Measurements from ENCODE around the gene FRRS1L.
A peak's percentile ranks its signal among the peaks of the same experiment; 100 is the strongest.

Gene FRRS1L

DNA sequence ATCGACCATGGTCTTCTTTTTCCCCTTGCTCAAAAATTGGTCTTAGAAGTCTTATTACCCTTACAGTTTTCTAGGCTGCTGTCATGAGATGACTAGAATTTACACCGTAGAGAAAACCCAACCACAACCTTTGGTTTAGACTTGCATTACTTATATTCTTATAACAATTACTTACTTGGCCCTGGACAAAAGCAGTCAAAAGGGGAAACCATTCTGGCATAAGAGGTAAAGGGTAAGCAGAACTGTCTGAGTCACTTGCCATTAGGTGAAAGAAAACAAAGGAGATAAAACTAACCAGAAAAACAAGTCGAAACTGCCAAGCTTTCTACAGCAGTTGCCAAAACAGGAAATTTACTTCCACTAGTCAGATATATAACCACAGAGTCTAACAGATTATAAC lies 65.2 kb downstream of the FRRS1L start:
- DNase-seq (ENCODE audit: low read depth in 2 of 2) = no peak

DNA sequence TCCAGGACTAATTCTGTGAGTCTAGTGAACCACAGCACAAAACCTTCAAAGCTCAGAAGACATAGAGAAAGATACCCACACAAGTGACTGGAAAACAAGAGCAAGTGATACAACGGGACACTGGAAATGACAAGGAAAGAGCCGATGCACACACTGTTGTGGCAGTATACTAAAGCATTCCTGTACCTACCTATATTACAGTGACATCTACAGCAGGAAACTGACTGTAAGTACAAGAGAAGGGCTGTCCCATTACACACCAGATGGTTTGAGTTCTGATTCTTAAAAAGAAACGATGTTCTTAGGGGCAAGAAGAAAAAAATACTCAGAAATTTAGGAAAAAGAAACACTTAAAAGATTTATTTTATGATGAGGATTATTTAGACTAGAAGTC lies 65.8 kb downstream of the FRRS1L start:
- DNase-seq (ENCODE audit: low read depth in 2 of 2) = no peak

DNA sequence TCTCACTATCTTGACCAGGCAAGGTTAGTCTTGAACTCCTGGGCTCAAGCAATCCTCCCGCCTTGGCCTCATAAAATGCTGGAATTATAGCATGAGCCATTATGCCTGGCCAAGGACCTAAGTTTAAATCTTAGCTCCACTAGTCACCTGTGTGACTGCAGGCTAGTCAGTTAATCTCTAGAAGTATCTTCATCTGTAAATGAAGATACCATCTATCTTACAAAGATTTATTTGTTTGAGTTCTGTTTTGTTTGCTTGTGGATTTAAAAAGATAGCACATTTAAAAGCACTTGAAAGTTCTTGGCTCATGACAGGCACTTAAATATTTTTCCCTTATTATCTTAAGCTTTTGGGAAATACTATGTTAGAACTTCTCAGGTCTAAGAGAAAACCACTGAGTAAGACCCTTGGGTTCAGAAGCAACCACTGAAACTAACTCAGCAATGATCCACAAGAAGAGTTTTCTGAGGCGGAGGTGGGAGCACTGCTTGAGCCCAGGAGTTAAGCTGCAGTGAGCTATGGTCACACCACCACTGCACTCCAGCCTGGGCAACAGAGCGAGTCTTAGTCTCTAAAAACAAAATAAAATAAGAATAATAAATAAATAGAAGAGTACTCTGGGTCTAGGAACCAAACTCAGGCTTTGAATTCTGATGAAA lies 66.4 kb downstream of the FRRS1L start:
- DNase-seq (ENCODE audit: low read depth in 2 of 2) = no peak

DNA sequence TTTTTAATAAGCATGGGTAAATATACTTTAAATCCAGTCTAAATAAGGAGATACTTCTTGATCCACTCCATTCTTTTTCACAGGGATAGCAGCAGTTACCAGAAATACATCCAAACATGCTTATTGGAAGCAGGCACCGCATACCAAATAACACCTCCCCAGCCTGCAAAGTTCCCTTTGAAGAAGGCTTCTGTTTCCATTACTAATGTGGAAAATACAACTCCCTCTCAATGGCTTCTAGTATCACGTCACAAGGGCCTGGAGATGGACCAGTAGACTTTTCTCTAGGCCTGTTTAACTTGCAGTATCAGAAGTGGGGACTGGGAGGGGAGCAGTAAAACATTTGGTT lies 68.1 kb downstream of the FRRS1L start:
- no peak for DNase-seq (ENCODE audit: low read depth in 2 of 2)

DNA sequence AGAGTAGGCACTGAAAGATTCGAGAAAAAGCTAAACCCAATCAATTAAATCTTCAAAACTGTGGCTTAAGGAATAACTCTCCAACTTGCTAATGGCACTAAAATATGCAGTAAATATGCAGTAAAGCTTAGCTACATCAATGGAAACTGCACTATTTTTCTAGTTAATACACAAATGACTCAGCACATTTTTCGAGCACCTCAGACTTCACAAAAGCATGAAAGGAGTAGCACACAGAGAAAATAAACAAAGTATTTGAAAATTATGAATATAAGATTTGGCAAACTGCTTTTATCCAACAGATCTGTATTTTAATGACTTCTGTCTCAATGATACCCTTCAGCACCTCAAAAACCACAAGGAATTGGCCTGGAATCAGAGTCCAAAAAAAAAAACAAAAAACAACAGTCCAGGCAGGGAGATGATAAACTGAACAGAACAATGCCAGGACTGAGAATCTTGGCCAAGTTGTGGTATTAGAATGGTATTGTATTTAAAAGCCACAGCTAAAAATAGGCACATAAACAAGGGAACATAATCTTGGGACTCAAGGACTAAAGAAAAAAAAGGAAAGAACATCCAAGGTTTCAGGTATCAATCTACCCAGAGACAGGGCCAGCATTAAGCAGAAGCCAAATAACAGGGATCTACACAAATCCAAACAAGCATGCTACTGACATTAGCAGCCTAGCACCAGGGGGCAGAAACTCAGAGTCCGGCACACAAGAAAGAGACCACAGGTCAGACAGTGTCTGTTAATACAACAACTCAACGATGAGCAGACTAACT lies 68.7 kb downstream of the FRRS1L start:
- DNase-seq (ENCODE audit: low read depth in 2 of 2) = peak; percentile 62

DNA sequence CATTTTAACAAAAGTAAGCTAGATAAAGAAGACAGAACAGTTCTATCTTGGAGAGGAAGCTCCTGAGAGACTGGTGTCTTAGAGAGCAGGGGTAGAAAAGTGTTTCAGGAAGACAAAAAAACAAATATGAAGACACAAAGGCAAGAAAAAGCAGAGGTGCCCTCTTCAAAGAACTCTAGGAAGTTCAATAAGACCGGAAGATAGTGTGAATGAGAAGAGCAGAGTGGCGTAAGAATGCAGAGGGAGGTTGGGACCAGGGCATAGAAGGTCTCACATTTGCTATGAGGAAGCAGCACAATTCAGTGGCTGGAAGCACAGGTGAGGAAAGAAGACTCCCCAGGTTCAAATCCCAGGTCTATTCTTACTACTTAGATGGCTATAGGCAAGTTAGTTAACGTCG lies 69.9 kb downstream of the FRRS1L start:
- no peak for DNase-seq (ENCODE audit: low read depth in 2 of 2)

DNA sequence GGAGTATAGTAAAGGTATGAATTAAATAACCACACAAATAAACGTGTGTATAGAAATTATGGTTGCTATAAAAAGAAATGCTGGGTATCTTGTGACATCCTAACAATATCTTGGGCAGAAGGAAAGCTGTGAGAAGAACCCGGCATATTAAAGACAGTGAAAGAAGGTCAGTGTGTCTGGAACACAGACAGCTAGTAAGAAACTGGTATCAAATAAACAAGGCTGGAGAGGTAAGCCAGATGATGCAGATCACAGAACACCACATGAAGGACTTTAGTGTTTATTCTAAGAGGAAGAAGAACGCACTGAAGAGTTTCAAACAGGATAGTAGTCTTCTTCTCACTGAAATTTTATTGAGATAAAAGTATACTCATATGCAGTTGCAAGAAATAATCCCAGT lies 71.7 kb downstream of the FRRS1L start:
- no peak for DNase-seq (ENCODE audit: low read depth in 2 of 2)

DNA sequence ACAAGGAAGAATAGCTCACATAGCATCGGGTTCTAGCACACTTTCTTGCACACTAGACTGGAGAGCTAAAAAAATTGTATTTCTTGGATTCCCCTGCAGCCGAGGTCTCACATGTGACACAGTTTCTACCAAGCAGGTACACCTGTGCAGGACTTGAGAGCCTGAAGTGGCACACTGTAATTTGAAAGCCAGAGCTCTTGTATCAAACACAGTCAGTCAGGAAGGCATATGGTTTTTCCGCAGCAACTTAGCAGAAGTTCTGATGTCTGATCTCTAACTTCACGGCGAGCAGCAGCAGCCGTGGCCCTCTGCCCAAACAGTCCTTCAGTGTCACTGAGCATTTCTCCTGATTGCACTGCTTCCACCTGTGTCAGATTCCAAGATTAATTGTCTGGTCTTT lies 72.8 kb downstream of the FRRS1L start:
- no peak for DNase-seq (ENCODE audit: low read depth in 2 of 2)

DNA sequence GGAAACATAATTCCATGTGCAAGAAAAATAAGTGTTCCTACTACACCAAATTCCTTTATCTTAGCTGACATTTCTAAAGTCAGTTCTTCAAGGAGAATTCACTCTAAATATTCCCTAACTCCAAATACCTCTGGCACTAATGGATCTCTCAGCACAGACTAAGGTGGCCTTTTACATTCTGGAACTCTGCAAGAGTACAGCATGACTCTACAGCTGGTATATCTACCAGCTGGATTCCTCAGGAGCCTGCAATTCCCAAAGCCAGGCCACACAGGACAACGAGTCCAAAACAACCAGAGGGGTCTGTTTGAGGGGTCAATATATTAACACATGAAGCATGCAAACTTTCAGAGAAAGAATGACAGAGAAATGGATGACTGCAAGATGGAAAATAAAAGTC lies 74.5 kb downstream of the FRRS1L start:
- DNase-seq (ENCODE audit: low read depth in 2 of 2) = no peak

DNA sequence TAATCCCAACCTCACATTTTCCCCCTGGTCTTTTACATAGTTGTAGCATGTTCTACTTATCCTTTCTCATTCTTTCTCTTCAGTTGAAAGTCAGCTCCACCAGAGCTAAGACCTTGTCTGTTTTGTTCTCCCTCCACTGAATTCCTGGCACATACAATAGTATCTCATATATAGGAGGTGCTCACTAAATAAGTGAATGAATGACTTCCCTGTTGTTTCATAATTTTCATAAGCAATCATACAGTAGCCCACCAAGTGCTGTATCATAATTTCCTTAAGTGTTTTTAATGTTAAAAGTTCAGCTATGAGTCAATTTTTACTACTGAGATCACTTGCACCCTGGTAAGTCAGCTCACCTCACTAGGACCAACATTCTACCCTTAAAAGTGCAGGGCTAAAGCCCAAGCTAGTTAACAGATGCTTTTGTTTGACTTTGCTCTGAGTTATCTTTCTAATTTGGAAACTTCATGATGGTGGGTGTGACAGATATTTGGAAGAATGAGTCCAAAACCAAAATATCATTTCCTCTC lies 74.9 kb downstream of the FRRS1L start:
- DNase-seq (ENCODE audit: low read depth in 2 of 2) = no peak

DNA sequence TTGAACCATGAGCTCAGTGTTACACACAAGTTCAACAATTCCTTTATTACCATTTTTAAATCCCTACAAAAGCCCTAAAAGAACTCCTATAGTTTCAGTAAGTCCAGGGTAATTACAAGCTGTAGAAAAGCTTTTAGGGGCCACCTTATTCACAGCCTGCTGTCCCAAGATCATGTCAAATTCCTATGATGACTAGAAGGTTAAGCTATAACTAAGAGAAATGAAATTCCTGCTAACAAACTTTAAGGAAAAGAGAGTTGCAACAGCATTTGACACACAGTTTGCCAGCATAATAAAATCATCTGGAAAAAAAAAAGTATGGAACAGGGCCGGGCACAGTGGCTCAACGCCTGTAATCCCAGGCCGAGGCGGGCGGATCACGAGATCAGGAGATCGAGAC lies 78.8 kb downstream of the FRRS1L start:
- no peak for DNase-seq (ENCODE audit: low read depth in 2 of 2)

DNA sequence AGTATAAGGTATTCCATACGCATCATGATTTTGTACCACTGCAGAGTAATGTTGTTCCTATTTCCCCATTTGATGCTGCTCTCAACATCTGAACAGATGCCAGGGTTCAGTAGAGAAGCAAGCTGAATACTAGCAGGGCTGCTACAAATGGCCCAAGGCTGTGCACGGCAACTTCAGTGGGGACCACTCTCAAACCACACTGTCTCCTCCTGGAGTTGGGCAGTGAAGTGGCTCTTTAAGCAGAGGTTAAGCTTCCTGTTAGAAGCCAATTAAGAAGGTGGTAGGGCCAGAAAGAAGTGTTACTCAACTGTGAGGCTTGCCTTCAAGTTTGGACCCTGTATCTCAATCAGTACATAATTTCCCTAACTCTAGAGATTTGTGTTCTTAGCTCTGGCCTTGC lies 79.3 kb downstream of the FRRS1L start:
- DNase-seq (ENCODE audit: low read depth in 2 of 2) = no peak

DNA sequence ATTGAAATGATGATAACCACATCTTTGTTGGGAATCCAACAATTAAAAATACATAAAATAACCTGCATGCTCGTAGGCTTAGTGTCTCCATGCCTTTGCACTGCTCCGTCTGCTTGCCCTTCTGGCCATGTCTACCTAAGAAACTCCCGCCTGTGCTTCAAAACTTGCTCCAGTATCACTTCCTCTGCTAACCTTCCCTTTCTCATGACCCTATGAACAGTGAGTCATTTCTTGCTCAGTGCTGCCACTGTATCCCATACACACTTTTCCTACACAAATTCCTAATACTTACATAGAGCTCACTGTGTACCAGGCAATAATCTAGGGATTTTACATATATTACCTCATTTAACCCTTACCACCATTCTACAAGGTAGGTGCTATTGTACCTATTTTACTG lies 80.8 kb downstream of the FRRS1L start:
- DNase-seq (ENCODE audit: low read depth in 2 of 2) = no peak

DNA sequence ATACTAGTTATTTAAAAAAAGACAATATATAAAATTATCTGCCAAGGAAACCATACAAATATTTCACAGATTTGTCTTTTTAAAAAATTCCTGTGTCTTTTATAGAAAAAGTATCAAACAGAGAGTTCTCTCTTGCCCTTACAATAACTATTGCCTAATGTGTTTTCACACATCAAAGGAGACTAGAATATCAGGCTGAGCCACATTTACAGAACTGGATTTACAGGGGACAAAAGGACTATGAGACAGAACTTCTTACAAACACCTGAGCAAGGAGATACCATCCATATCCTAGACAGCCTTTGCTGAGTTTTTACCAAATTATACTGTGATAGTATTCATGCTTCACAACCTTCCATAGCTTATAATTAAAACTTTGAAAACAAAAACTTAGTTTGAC lies 81.5 kb downstream of the FRRS1L start:
- no peak for DNase-seq (ENCODE audit: low read depth in 2 of 2)

DNA sequence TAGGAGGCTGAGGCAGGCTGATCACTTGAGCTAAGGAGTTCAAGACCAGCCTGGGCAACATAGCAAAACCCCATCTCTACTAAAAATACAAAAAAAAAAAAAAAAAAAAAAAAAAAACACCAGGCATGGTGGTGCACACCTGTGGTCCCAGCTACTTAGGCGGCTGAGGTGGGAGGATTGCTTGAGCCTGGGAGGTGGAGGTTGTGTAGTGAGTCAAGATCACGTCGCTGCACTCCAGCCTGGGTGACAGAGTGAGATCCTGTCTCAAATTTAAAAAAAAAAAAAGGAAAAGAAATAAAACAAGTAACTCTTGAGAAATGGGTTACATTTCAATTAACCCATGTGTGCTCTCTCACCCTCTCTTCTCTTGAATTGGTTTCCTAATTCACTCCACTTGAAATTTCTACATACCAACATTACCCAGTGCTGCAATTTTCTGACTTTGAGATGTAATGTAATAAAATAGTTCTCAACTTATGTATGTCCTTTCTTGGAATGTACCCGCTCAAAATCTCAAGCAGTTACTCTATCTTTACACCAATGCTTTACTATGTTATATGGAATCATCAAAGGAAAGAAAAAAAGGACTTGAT lies 83.1 kb downstream of the FRRS1L start:
- DNase-seq (ENCODE audit: low read depth in 2 of 2) = no peak

DNA sequence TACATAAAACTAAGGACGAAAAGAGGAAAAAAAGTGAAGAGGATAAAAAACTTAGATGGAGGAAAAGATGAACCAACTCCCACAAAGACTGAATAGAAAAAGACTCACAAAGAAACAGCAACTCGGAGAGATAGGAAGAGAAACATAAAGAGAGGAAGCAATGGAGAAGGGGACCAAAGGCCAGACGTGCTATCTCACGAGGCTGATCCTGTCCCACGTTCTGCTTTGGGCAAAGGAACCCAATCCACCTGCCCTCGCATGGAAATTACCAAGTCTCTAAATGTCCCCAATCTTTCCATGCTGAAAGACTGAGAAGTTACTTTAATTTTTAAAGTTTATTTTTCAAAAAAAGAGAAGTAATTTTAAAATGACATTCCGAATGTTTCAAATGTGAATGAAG lies 83.9 kb downstream of the FRRS1L start:
- no peak for DNase-seq (ENCODE audit: low read depth in 2 of 2)

DNA sequence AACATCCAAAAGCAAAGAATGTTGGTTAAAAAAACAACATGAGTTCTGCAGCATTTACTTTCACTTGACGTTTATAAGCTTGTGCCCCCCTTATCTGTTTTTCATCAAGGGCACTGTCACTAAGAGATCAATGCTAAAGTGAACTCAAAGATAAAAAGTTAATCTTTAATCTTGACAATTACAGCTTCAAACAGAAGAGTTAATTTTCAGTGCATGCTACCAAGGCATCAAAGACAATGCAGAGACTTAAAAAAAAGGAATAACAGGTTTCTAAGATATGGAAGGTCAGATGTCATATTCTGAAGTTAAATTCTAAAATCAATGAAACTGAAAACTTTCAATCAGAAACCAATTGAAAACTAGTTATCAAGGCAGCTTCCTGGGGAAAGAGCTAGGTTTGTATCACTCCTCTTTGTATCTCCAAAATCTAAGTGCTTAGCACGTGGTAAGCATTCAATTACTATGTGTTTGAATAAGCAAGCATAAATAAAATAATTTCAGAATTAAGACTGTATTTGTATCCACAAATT lies 84.9 kb downstream of the FRRS1L start:
- DNase-seq (ENCODE audit: low read depth in 2 of 2) = no peak

Measured in fibroblast of skin of left biceps (primary cell).